DMS 273 (cell line): ENCODE measurements around the gene ALAS1.

Experiments used
- DNase-seq: peaks from one replicate; lab custom pipeline; 2025; ENCODE audit not compliant: unreplicated experiment; lab: John Stamatoyannopoulos, UW

The ALAS1 gene

GRCh38 chr3:52248816-52249547, 51.0 kb downstream of the ALAS1 start:
- peak; percentile 47 for DNase-seq

- DNase-seq = no peak
Measured at GRCh38 chr3:52249683-52250082, 51.7 kb downstream of the ALAS1 start.

- no peak for DNase-seq
Measured at GRCh38 chr3:52250122-52250521, 52.2 kb downstream of the ALAS1 start.

- DNase-seq = no peak
Measured at GRCh38 chr3:52253314-52254304, 55.6 kb downstream of the ALAS1 start.

- no peak for DNase-seq
Measured at GRCh38 chr3:52254608-52255007, 56.6 kb downstream of the ALAS1 start.

- no peak for DNase-seq
Measured at GRCh38 chr3:52256159-52256558, 58.2 kb downstream of the ALAS1 start.

GRCh38 chr3:52256622-52257021, 58.7 kb downstream of the ALAS1 start:
- no peak for DNase-seq

- no peak for DNase-seq
Measured at GRCh38 chr3:52257911-52258310, 60.0 kb downstream of the ALAS1 start.

GRCh38 chr3:52259035-52259434, 61.1 kb downstream of the ALAS1 start:
- no peak for DNase-seq

GRCh38 chr3:52259448-52259847, 61.5 kb downstream of the ALAS1 start:
- no peak for DNase-seq

GRCh38 chr3:52262447-52262846, 64.5 kb downstream of the ALAS1 start:
- DNase-seq = no peak
